Fibroblast of lung (primary cell): Measurements from ENCODE around the gene BMP4. TPM values are rescaled to one million over a fixed set of nuclear protein-coding genes. Genes with fewer than 3 reads are reported as not detected.

Experiments used
- DNase-seq, 2 donors: peaks; one replicate each; pipeline versions ENCODE4 v3.0.0 to v3.0.0-alpha.2; 2010; ENCODE audit warnings: low read depth in 2 of 2
- H2AFZ ChIP-seq: 2 replicates; pipeline ENCODE4 v1.5.1; 2012; ENCODE audit warnings: low read length, control low read depth, inconsistent platforms
- H3K27ac ChIP-seq: 2 replicates; pipeline ENCODE4 v1.5.1; 2011; ENCODE audit warnings: low read length, control low read depth; ENCODE audit not compliant: insufficient read depth
- H3K27me3 ChIP-seq: 2 replicates; pipeline ENCODE4 v1.5.1; 2011; ENCODE audit warnings: mild to moderate bottlenecking, low read length; ENCODE audit not compliant: control insufficient read depth, insufficient read depth
- H3K36me3 ChIP-seq: 2 replicates; pipeline ENCODE4 v1.5.1; 2011; ENCODE audit warnings: low read length; ENCODE audit not compliant: control insufficient read depth, insufficient read depth
- H3K4me1 ChIP-seq: 2 replicates; pipeline ENCODE4 v1.5.1; 2011; ENCODE audit warnings: low read length; ENCODE audit not compliant: control insufficient read depth, insufficient read depth; ENCODE audit errors: extremely low read depth
- H3K4me2 ChIP-seq: 2 replicates; pipeline ENCODE4 v1.5.1; 2011; ENCODE audit warnings: low read length, control low read depth; ENCODE audit not compliant: insufficient read depth; ENCODE audit errors: extremely low read depth
- H3K4me3 ChIP-seq, 4 experiments: fragments of 200-600 bp in 1 of 4; sonication (generic) in 1 of 4; replicated peaks in 1 of 4; 2 replicates each; pipeline ENCODE4 v1.5.1; 2011 to 2016; ENCODE audit warnings: low read length in 4 of 4, low read depth in 3 of 4, mild to moderate bottlenecking in 3 of 4, control low read depth in 2 of 4, inconsistent platforms in 1 of 4, mixed read lengths in 1 of 4; ENCODE audit not compliant: insufficient read depth in 1 of 4; ENCODE audit errors: control extremely low read depth in 1 of 4
- H3K79me2 ChIP-seq: 2 replicates; pipeline ENCODE4 v1.5.1; 2012; ENCODE audit warnings: mild to moderate bottlenecking, low read length, inconsistent platforms; ENCODE audit not compliant: control insufficient read depth, insufficient read depth
- H3K9ac ChIP-seq: 2 replicates; pipeline ENCODE4 v1.5.1; 2011; ENCODE audit warnings: mild to moderate bottlenecking, low read length, control low read depth; ENCODE audit not compliant: insufficient read depth
- H3K9me3 ChIP-seq: 2 replicates; pipeline ENCODE4 v1.5.1; 2012; ENCODE audit warnings: low read depth, low read length; ENCODE audit not compliant: control insufficient read depth, insufficient read depth
- H4K20me1 ChIP-seq: 2 replicates; pipeline ENCODE4 v1.5.1; 2011; ENCODE audit warnings: low read length; ENCODE audit not compliant: control insufficient read depth, insufficient read depth; ENCODE audit errors: extremely low read depth
- EZH2 ChIP-seq: IDR thresholded peaks from 2 replicates; pipeline ENCODE4 v1.5.1; 2012; ENCODE audit warnings: low read length, control low read depth, mild to moderate bottlenecking; ENCODE audit errors: missing control alignments
- polyA plus RNA-seq, 2 donors: library from polyadenylated mRNA; depleted of rRNA in 1 of 2; stranded (reverse) in 1 of 2; unstranded in 1 of 2; fragments of >200 nt; gene quantifications; 2 replicates each; pipeline ENCODE4 v1.2.1, GENCODE V29; 2011 to 2012; ENCODE audit warnings: missing spikeins in 1 of 2
- total RNA-seq: library from RNA; depleted of rRNA; stranded (reverse); fragments of >200 nt; gene quantifications from 2 replicates; pipeline ENCODE4 v1.2.1, GENCODE V29; 2014
- TF ChIP-seq, protein P1 (sequence below), 2 donors: IDR thresholded peaks in 1 of 2; conservative IDR thresholded peaks in 1 of 2; 1 replicate in 1 of 2; 2 replicates in 1 of 2; pipeline ENCODE4 v1.5.1; 2011 to 2012; ENCODE audit warnings: low read length in 2 of 2, control low read depth in 1 of 2, inconsistent platforms in 1 of 2, low read depth in 1 of 2, mild to moderate bottlenecking in 1 of 2

The BMP4 gene
- total and polyA plus RNA-seq, 2 donors (not counting 1 experiment from before 2014, with no cell fraction given), result 11.4 to 77.5 TPM

DNA sequence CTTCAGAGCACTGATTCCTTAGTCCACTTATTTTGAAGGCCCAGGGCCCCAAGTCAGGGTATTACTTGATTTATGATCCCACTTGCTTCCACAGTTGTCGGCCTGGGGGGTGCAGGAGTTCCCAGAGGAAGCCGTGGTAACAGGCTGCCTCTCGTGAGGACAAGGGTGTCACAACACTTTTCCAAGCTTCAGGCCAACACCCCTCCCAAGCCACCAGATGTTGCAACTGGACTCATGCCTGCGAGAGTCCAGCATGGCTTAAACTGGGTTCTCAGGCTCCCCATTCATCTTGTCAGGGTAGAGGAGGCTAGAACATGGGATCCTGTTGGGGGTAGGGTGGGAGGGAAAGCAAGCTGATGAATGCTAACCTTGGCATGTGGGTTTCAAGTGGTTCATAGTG lies 56.1 kb downstream of the BMP4 start:
- no peaks in the 10 kb centered on the region for H3K27me3 ChIP-seq
- no peak overlapping the region for H3K4me3 ChIP-seq
- no peak overlapping the region for H3K4me2 ChIP-seq
- no peak overlapping the region for H2AFZ ChIP-seq
- no peaks in the 10 kb centered on the region for H3K79me2 ChIP-seq
- TF ChIP-seq, protein P1, sequence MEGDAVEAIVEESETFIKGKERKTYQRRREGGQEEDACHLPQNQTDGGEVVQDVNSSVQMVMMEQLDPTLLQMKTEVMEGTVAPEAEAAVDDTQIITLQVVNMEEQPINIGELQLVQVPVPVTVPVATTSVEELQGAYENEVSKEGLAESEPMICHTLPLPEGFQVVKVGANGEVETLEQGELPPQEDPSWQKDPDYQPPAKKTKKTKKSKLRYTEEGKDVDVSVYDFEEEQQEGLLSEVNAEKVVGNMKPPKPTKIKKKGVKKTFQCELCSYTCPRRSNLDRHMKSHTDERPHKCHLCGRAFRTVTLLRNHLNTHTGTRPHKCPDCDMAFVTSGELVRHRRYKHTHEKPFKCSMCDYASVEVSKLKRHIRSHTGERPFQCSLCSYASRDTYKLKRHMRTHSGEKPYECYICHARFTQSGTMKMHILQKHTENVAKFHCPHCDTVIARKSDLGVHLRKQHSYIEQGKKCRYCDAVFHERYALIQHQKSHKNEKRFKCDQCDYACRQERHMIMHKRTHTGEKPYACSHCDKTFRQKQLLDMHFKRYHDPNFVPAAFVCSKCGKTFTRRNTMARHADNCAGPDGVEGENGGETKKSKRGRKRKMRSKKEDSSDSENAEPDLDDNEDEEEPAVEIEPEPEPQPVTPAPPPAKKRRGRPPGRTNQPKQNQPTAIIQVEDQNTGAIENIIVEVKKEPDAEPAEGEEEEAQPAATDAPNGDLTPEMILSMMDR (conservative IDR thresholded peaks at IDR 0.05 in 1 of 2, IDR thresholded peaks at IDR 0.05 in 1 of 2; ENCODE audit: low read depth in 1 of 2, low read length in 2 of 2), result no peak
- TF ChIP-seq EZH2, result no peak
- no peaks in the 10 kb centered on the region for H3K36me3 ChIP-seq
- no peak overlapping the region for H3K27ac ChIP-seq
- no peak overlapping the region for H3K9ac ChIP-seq
- peaks cover 5% of the 10 kb centered on the region for H3K4me1 ChIP-seq
- H4K20me1 ChIP-seq, result no peaks in the 10 kb centered on the region
- H3K9me3 ChIP-seq, result no peaks in the 10 kb centered on the region
- DNase-seq, result peak in 1 of 2 donors; percentile 78
